Activated CD4-positive, CD25-positive, alpha-beta regulatory T cell treated with anti-CD3 and anti-CD28 coated beads, Interleukin-2, amount 50 U/mL, for 72 hours (primary cell): ENCODE data around the gene GNAQ.

Experiments
- DNase-seq: peaks from one replicate; pipeline ENCODE4 v3.0.0; 2021

Gene GNAQ

GRCh38 chr9:77965445-77966123 lies 66.0 kb downstream of the GNAQ start:
- no peak for DNase-seq

- DNase-seq: no peak
These were observed 67.4 kb downstream of the GNAQ start for GRCh38 chr9:77964258-77964657.

GRCh38 chr9:77961541-77961940 lies 70.1 kb downstream of the GNAQ start:
- no peak for DNase-seq

GRCh38 chr9:77960356-77961153 lies 71.1 kb downstream of the GNAQ start:
- no peak for DNase-seq

- no peak for DNase-seq
These were observed 71.8 kb downstream of the GNAQ start for GRCh38 chr9:77959803-77960202.

- DNase-seq: no peak
These were observed 74.0 kb downstream of the GNAQ start for GRCh38 chr9:77957652-77958051.

GRCh38 chr9:77956555-77956954 lies 75.1 kb downstream of the GNAQ start:
- DNase-seq: no peak

GRCh38 chr9:77954666-77955015 lies 77.0 kb downstream of the GNAQ start:
- no peak for DNase-seq

- DNase-seq: no peak
These were observed 77.5 kb downstream of the GNAQ start for GRCh38 chr9:77954013-77954665.

- DNase-seq: no peak
These were observed 78.0 kb downstream of the GNAQ start for GRCh38 chr9:77953590-77953989.

- DNase-seq: no peak
These were observed 78.8 kb downstream of the GNAQ start for GRCh38 chr9:77952635-77953328.

GRCh38 chr9:77951369-77951768 lies 80.2 kb downstream of the GNAQ start:
- no peak for DNase-seq

- no peak for DNase-seq
These were observed 81.7 kb downstream of the GNAQ start for GRCh38 chr9:77949751-77950436.

- no peak for DNase-seq
These were observed 84.0 kb downstream of the GNAQ start for GRCh38 chr9:77947651-77948050.

- no peak for DNase-seq
These were observed 84.5 kb downstream of the GNAQ start for GRCh38 chr9:77946969-77947620.

GRCh38 chr9:77946296-77946695 lies 85.3 kb downstream of the GNAQ start:
- no peak for DNase-seq

GRCh38 chr9:77945798-77946197 lies 85.8 kb downstream of the GNAQ start:
- no peak for DNase-seq

- no peak for DNase-seq
These were observed 86.9 kb downstream of the GNAQ start for GRCh38 chr9:77944556-77945243.

- no peak for DNase-seq
These were observed 88.6 kb downstream of the GNAQ start for GRCh38 chr9:77943057-77943456.

GRCh38 chr9:77939149-77939668 lies 92.4 kb downstream of the GNAQ start:
- DNase-seq: no peak

GRCh38 chr9:77938163-77938562 lies 93.4 kb downstream of the GNAQ start:
- DNase-seq: no peak
